ENCODE data around the gene UCP2. TPM values are rescaled to one million over a fixed set of nuclear protein-coding genes. Genes with fewer than 3 reads are reported as not detected.

UCP2 gene
- total and polyA plus RNA-seq, 7 donors = 23.8 to 117 (median 37.2) TPM

GRCh38 chr11:74014880-74015279 is 32.2 kb upstream of the UCP2 start:
- Histone ChIP-seq H3K4me1 (peaks cover 0 to 24% (median 21%) of the 10 kb centered on the region in 4 donors), H3K9me3 (no peaks in the 10 kb centered on the region), H3K27ac (no peak overlapping the region), H3K27me3 (no peaks in the 10 kb centered on the region), H3K4me3 (no peak overlapping the region), H3K36me3 (peaks cover 0 to 17% (median 7%) of the 10 kb centered on the region in 4 donors)
- intact Hi-C loops (cut with DNase I) = no loop called here
- no peak for DNase-seq
- WGBS, 2 donors = 77 to 90% methylated on average over 2 of the region's 2 CpGs
- TF ChIP-seq EP300 (IDR thresholded peaks at IDR 0.05) = no peak
- TF ChIP-seq POLR2AphosphoS5 (IDR thresholded peaks at IDR 0.05) = no peak
- TF ChIP-seq POLR2A (IDR thresholded peaks at IDR 0.05) = no peak
- TF ChIP-seq, protein P1, sequence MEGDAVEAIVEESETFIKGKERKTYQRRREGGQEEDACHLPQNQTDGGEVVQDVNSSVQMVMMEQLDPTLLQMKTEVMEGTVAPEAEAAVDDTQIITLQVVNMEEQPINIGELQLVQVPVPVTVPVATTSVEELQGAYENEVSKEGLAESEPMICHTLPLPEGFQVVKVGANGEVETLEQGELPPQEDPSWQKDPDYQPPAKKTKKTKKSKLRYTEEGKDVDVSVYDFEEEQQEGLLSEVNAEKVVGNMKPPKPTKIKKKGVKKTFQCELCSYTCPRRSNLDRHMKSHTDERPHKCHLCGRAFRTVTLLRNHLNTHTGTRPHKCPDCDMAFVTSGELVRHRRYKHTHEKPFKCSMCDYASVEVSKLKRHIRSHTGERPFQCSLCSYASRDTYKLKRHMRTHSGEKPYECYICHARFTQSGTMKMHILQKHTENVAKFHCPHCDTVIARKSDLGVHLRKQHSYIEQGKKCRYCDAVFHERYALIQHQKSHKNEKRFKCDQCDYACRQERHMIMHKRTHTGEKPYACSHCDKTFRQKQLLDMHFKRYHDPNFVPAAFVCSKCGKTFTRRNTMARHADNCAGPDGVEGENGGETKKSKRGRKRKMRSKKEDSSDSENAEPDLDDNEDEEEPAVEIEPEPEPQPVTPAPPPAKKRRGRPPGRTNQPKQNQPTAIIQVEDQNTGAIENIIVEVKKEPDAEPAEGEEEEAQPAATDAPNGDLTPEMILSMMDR (IDR thresholded peaks at IDR 0.05) = no peak

- intact Hi-C loops (cut with DNase I) = no loop called here
- 96 to 97% methylated on average over 8 of the region's 8 CpGs for WGBS, 2 donors
Measured at GRCh38 chr11:74013141-74013540, 30.5 kb upstream of the UCP2 start.

GRCh38 chr11:74012074-74012809 is 29.6 kb upstream of the UCP2 start:
- WGBS, 2 donors = 87 to 92% methylated on average over 14 of the region's 14 CpGs

More at GRCh38 chr11:74013141-74013540, 30.5 kb upstream of the UCP2 start:
- no peaks in the 10 kb centered on the region for H3K9me3 ChIP-seq
- H3K27ac ChIP-seq = no peak overlapping the region
- peaks cover 0 to 17% (median 7%) of the 10 kb centered on the region in 4 donors for H3K36me3 ChIP-seq
- H3K4me3 ChIP-seq = no peak overlapping the region
- no peaks in the 10 kb centered on the region for H3K27me3 ChIP-seq
- peak; percentile 57 for DNase-seq
- TF ChIP-seq POLR2A (IDR thresholded peaks at IDR 0.05) = no peak
- TF ChIP-seq POLR2AphosphoS5 (IDR thresholded peaks at IDR 0.05) = no peak
- TF ChIP-seq EP300 (IDR thresholded peaks at IDR 0.05) = no peak
- TF ChIP-seq, protein P1 (IDR thresholded peaks at IDR 0.05) = no peak
- H3K4me1 ChIP-seq = peaks cover 0 to 8% (median 5%) of the 10 kb centered on the region in 4 donors

GRCh38 chr11:74011360-74012073 is 28.9 kb upstream of the UCP2 start:
- peaks cover 0 to 13% (median 6%) of the 10 kb centered on the region in 4 donors for H3K36me3 ChIP-seq
- H3K9me3 ChIP-seq = no peaks in the 10 kb centered on the region
- no peak for TF ChIP-seq POLR2AphosphoS5 (IDR thresholded peaks at IDR 0.05)
- TF ChIP-seq, protein P1 (IDR thresholded peaks at IDR 0.05) = no peak
- TF ChIP-seq EP300 (IDR thresholded peaks at IDR 0.05) = no peak
- TF ChIP-seq POLR2A (IDR thresholded peaks at IDR 0.05) = no peak
- H3K4me1 ChIP-seq = no peaks in the 10 kb centered on the region
- 70 to 87% methylated on average over 8 of the region's 8 CpGs for WGBS, 2 donors
- DNase-seq = peak; percentile 62
- H3K27me3 ChIP-seq = no peaks in the 10 kb centered on the region
- intact Hi-C loops (cut with DNase I) = no loop called here
- no peak overlapping the region for H3K27ac ChIP-seq
- no peak overlapping the region for H3K4me3 ChIP-seq

More at GRCh38 chr11:74012074-74012809, 29.6 kb upstream of the UCP2 start:
- Histone ChIP-seq H3K27me3 (no peaks in the 10 kb centered on the region), H3K27ac (no peak overlapping the region), H3K4me1 (no peaks in the 10 kb centered on the region), H3K9me3 (no peaks in the 10 kb centered on the region), H3K36me3 (peaks cover 0 to 17% (median 7%) of the 10 kb centered on the region in 4 donors), H3K4me3 (no peak overlapping the region)
- TF ChIP-seq, protein P1 (IDR thresholded peaks at IDR 0.05) = no peak
- TF ChIP-seq POLR2A (IDR thresholded peaks at IDR 0.05) (no peak), POLR2AphosphoS5 (IDR thresholded peaks at IDR 0.05) (no peak), EP300 (IDR thresholded peaks at IDR 0.05) (no peak)
- intact Hi-C loops (cut with DNase I) = no loop called here
- peak; percentile 26 for DNase-seq
